ENCODE data around the gene TSGA10IP.

Gene TSGA10IP

GRCh38 chr11:66006891-66007176 is 61.6 kb downstream of the TSGA10IP start:
- ATAC-seq (no peak), DNase-seq (no peak)

- DNase-seq (no peak), ATAC-seq (no peak)
Observed at GRCh38 chr11:66007201-66007634, 61.9 kb downstream of the TSGA10IP start.

GRCh38 chr11:66008095-66008467 is 62.8 kb downstream of the TSGA10IP start:
- DNase-seq (no peak), ATAC-seq (no peak)

GRCh38 chr11:66008468-66009101 is 63.3 kb downstream of the TSGA10IP start:
- no peak for ATAC-seq
- DNase-seq, result no peak
